Measurements from ENCODE around the gene ZNF281.

- TF ChIP-seq JUN (CRISPR knock-in tag; IDR thresholded peaks at IDR 0.05): no peak
- TF ChIP-seq PREB (CRISPR knock-in tag; IDR thresholded peaks at IDR 0.05; ENCODE audit: borderline replicate concordance): no peak
- TF ChIP-seq USF2 (CRISPR knock-in tag; IDR thresholded peaks at IDR 0.05): no peak
- no peak for TF ChIP-seq CTCF (IDR thresholded peaks at IDR 0.05)
- no peak for TF ChIP-seq GRHL2 (CRISPR knock-in tag; IDR thresholded peaks at IDR 0.05; ENCODE audit: insufficient replicate concordance, severe bottlenecking)
- TF ChIP-seq ESRRA (CRISPR knock-in tag; IDR thresholded peaks at IDR 0.05; ENCODE audit: borderline replicate concordance): no peak
- no peak for TF ChIP-seq ELF4 (CRISPR knock-in tag; IDR thresholded peaks at IDR 0.05; ENCODE audit: low read depth)
Observed at GRCh38 chr1:200414657-200415056, 4.8 kb upstream of the ZNF281 start.
